ENCODE results near the gene NUDT1. TPM values are rescaled to one million over a fixed set of nuclear protein-coding genes. Genes with fewer than 3 reads are reported as not detected.

Gene NUDT1
- total RNA-seq, 1 experiment from 2014 or later: 100 TPM

Small RNAs within 50 kb of the gene (microRNA-seq; reads per million reads assigned to microRNA genes)
- gene MIR6836 (ENCODE audit: borderline number of aligned reads): not detected

Other genes with a start within 250 kb of the NUDT1 start
- gene MAD1L1, start 9.3 kb upstream of the NUDT1 start, total RNA-seq (2021): 43.8 to 47.8 TPM (median 46.7 TPM) in 3 replicates
- 33.6 to 38.9 TPM (median 34.7 TPM) in 3 replicates for gene MRM2, start within 50 bp of the NUDT1 start, total RNA-seq (2021)
- 44.9 to 50.8 TPM (median 49.6 TPM) in 3 replicates for gene SNX8, start 72.2 kb downstream of the NUDT1 start, total RNA-seq (2021)
- gene EIF3B, start 112.6 kb downstream of the NUDT1 start, total RNA-seq (2021): 300 to 361 TPM (median 304 TPM) in 3 replicates
- 18.3 to 21.7 TPM (median 20.7 TPM) in 3 replicates for gene CHST12, start 161.4 kb downstream of the NUDT1 start, total RNA-seq (2021)
- gene GRIFIN, start 234.2 kb downstream of the NUDT1 start, total RNA-seq (2021): not detected in 3 replicates